Measurements from ENCODE around the gene PJVK.

DNA sequence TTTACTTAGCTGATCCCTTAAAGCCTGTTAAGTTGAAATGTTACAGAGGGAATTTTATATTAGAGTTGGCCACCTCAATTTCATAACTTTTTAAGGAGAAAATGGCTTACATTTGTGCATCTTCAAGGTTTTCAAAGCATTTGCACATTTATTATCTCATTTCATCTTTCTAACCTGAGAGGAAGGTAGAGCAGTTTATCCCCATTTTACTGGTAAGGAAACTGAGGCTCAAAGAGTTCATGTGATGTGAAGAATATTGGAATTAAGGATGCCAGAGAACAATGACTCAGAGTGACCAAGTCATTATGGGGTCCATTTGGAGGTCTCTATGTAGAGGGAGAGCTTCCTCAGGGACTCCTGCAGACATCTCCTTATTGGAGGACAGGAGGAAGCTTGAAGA lies 35.2 kb upstream of the PJVK start:
- TF ChIP-seq TSHZ2 (CRISPR knock-in tag; IDR thresholded peaks at IDR 0.05) = no peak
- TF ChIP-seq BACH2 (CRISPR knock-in tag; IDR thresholded peaks at IDR 0.05; ENCODE audit: borderline replicate concordance) = no peak
- TF ChIP-seq ZFP3 (CRISPR knock-in tag; IDR thresholded peaks at IDR 0.05) = no peak
